Mucosa of rectum (tissue), 2 donors: Measurements from ENCODE around the gene NTSR1.

Experiments used
- H3K27ac ChIP-seq, 2 donors: one replicate each; pipeline ENCODE4 v1.7.0; 2013; ENCODE audit warnings: inconsistent platforms in 2 of 2, low read depth in 2 of 2, low read length in 2 of 2
- H3K27me3 ChIP-seq, 2 donors: one replicate each; pipeline ENCODE4 v1.7.0; 2013; ENCODE audit warnings: low read length in 2 of 2; ENCODE audit not compliant: control insufficient read depth in 2 of 2, insufficient read depth in 2 of 2
- H3K36me3 ChIP-seq, 2 donors: one replicate each; pipeline ENCODE4 v1.7.0; 2013; ENCODE audit warnings: low read length in 2 of 2; ENCODE audit not compliant: control insufficient read depth in 2 of 2, insufficient read depth in 2 of 2
- H3K4me1 ChIP-seq, 2 donors: one replicate each; pipeline ENCODE4 v1.7.0; 2013; ENCODE audit warnings: low read length in 2 of 2, mild to moderate bottlenecking in 1 of 2; ENCODE audit not compliant: control insufficient read depth in 2 of 2, insufficient read depth in 2 of 2
- H3K4me3 ChIP-seq, 2 donors: one replicate each; pipeline ENCODE4 v1.7.0; 2013; ENCODE audit warnings: low read length in 2 of 2
- H3K9ac ChIP-seq, 2 donors: one replicate each; pipeline ENCODE4 v1.7.0; 2013; ENCODE audit warnings: low read length in 2 of 2, low read depth in 1 of 2, mild to moderate bottlenecking in 1 of 2
- H3K9me3 ChIP-seq, 2 donors: one replicate each; pipeline ENCODE4 v1.7.0; 2013; ENCODE audit warnings: low read length in 2 of 2; ENCODE audit not compliant: control insufficient read depth in 2 of 2
- donor health status: healthy.
- donor health status: Normal muscosa, but diverticular disease.

Gene NTSR1

DNA sequence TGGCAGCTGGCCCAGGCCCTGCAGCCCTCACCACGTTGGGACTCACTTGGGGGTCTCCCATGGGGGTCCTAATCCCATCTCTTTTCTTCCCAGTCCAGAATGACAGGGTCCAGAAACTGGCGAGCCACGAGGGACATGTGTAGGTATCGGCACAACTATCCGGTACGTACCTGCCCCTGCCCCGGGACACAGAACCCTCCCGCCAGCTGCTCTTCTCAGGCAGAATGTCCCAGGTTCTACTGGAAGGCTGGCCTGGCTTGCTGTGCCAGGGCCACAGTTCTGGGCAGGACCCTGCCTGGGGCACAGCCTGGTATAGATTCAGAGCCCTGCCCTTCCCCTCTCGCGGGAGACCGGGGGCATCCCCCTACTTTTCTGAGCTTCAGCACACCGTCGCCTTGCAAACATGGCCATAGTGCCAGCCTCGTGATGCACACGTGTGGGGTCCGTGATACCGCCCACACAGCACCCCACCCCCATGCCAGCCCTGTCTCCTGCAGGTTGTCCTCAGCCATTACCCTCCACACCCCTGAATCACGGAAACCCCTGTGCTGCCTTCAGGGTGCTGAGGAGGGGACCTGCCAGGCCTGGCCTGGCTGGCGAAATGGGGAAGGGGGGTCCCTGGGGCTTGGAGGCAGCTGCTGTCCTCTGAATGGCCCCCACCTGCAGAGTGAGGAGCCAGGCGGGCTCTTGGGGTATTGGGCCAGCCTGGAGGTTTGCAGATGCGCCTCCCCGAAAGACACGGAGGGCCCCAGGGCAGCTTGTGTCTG is 99.0 kb downstream of the NTSR1 start:
- Histone ChIP-seq H3K4me1 (peaks cover 16 to 17% of the 10 kb centered on the region in 2 donors), H3K9ac (no peak overlapping the region), H3K27me3 (no peaks in the 10 kb centered on the region), H3K4me3 (no peak overlapping the region), H3K36me3 (peaks cover 34 to 38% of the 10 kb centered on the region in 2 donors), H3K27ac (no peak overlapping the region), H3K9me3 (no peaks in the 10 kb centered on the region)

- no peak overlapping the region for H3K4me3 ChIP-seq
- H3K27me3 ChIP-seq, result no peaks in the 10 kb centered on the region
- H3K9ac ChIP-seq, result no peak overlapping the region
- H3K4me1 ChIP-seq, result peaks cover 16 to 17% of the 10 kb centered on the region in 2 donors
- H3K36me3 ChIP-seq, result peaks cover 34 to 38% of the 10 kb centered on the region in 2 donors
- H3K9me3 ChIP-seq, result no peaks in the 10 kb centered on the region
- no peak overlapping the region for H3K27ac ChIP-seq
These were observed 99.7 kb downstream of the NTSR1 start for GRCh38 chr20:62808211-62808865.

GRCh38 chr20:62809530-62810428 is 101.1 kb downstream of the NTSR1 start:
- no peak overlapping the region for H3K4me3 ChIP-seq
- H3K27me3 ChIP-seq, result peaks cover under 1 to 3% of the 10 kb centered on the region in 2 donors
- H3K36me3 ChIP-seq, result peaks cover 34 to 38% of the 10 kb centered on the region in 2 donors
- H3K9ac ChIP-seq, result no peak overlapping the region
- no peaks in the 10 kb centered on the region for H3K9me3 ChIP-seq
- H3K27ac ChIP-seq, result no peak overlapping the region
- H3K4me1 ChIP-seq, result peaks cover 16 to 17% of the 10 kb centered on the region in 2 donors

DNA sequence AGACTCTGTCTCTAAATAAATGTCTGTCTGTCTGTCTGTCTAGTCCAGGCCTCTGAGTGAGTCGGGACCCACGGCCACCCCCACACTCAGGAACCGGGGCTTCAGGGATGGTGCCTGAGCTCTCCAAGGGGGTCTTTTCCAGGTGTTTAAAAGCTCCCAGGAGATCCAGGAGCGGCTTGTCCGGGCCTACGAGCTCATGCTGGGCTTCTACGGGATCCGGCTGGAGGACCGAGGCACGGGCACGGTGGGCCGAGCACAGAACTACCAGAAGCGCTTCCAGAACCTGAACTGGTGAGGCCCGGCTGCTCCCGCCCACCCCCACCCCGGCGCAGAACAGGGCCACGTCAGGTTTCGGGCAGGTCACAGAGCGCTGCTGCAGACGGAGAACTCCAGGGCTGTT is 102.7 kb downstream of the NTSR1 start:
- Histone ChIP-seq H3K27ac (no peak overlapping the region), H3K4me3 (no peak overlapping the region), H3K27me3 (peaks cover 10 to 19% of the 10 kb centered on the region in 2 donors), H3K9ac (no peak overlapping the region), H3K36me3 (peaks cover 34 to 38% of the 10 kb centered on the region in 2 donors), H3K4me1 (peaks cover 7 to 8% of the 10 kb centered on the region in 2 donors), H3K9me3 (no peaks in the 10 kb centered on the region)

- peaks cover 34 to 38% of the 10 kb centered on the region in 2 donors for H3K36me3 ChIP-seq
- H3K4me3 ChIP-seq, result no peak overlapping the region
- H3K9ac ChIP-seq, result no peak overlapping the region
- H3K27me3 ChIP-seq, result peaks cover 10 to 21% of the 10 kb centered on the region in 2 donors
- no peak overlapping the region for H3K27ac ChIP-seq
- no peaks in the 10 kb centered on the region for H3K9me3 ChIP-seq
- H3K4me1 ChIP-seq, result peaks cover 3 to 4% of the 10 kb centered on the region in 2 donors
These were observed 103.1 kb downstream of the NTSR1 start for GRCh38 chr20:62811720-62812119.
